Left ventricle myocardium inferior (tissue), 1 donor: Measurements from ENCODE around the gene PTPRN2. TPM values are rescaled to one million over a fixed set of nuclear protein-coding genes. Genes with fewer than 3 reads are reported as not detected.

ENCODE experiments used
- DNase-seq: peaks from one replicate; pipeline ENCODE4 v3.0.0-alpha.2; 2020
- H3K27ac ChIP-seq: fragments of 200-600 bp; replicated peaks from 2 replicates; pipeline ENCODE4 v1.8.0; 2021
- H3K27me3 ChIP-seq: fragments of 200-600 bp; 2 replicates; pipeline ENCODE4 v1.8.0; 2021; ENCODE audit warnings: low read depth
- H3K36me3 ChIP-seq: fragments of 200-600 bp; 2 replicates; pipeline ENCODE4 v1.8.0; 2021
- H3K4me1 ChIP-seq: fragments of 200-600 bp; 2 replicates; pipeline ENCODE4 v1.8.0; 2021
- H3K4me3 ChIP-seq: fragments of 200-600 bp; 2 replicates; pipeline ENCODE4 v1.8.0; 2021; ENCODE audit warnings: mild to moderate bottlenecking, moderate library complexity
- H3K9me3 ChIP-seq: fragments of 200-600 bp; replicated peaks from 2 replicates; pipeline ENCODE4 v1.8.0; 2021
- intact Hi-C: fragments of 100-400 bp; cut with micrococcal nuclease; formaldehyde crosslinking; loops from one replicate; pipeline ENCODE4 v1.11.0; 2022
- total RNA-seq: library from RNA; stranded (reverse); fragmentation: NEBNext Ultra II Directional; extraction: Animal tissue kit (Norgen Biotek cat#: 25700); gene quantifications from one replicate; pipeline ENCODE4 v1.2.1, GENCODE V29; 2021
- TF ChIP-seq, protein P1 (sequence below): fragments of 200-600 bp; IDR thresholded peaks from 2 replicates; pipeline ENCODE4 v1.8.0; 2021; ENCODE audit warnings: antibody characterized with exemption, mild to moderate bottlenecking, borderline replicate concordance
- donor health status: DM: no; HTN: yes; CAD: no; lungs with severe emphysema.

Gene PTPRN2
- total RNA-seq, 1 donor from 2014 or later, result 1.3 TPM

DNA sequence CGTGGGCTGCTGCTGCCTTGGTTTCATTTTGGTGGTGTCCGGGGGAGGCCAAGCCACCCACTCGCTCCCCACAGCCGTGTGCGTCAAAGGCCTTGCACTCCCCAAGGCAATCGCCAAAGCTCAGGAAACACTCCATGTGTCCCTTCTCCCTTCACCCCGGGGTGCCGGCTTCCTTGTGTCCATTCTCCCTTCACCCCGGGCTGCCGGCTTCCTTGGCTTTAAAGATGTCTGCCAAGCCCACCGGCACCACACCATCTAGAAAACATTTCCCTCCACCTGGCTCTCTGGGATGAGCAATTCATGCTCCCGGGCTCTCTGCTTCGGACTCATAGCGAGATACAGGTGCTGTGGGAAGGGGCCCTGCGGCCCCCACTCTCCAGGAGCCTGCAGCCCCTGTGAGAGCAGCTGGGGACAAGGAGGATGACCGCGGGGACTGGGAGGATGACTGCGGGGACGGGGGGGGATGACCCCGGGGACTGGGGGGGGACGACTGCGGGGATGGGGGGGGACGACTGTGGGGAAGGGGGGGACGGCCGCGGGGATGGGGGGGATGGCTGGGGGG is 928.7 kb downstream of the PTPRN2 start:
- DNase-seq, result no peak
- Histone ChIP-seq H3K27me3 (peaks cover 48% of the 10 kb centered on the region), H3K4me1 (no peaks in the 10 kb centered on the region), H3K36me3 (no peaks in the 10 kb centered on the region), H3K4me3 (no peak overlapping the region), H3K9me3 (no peaks in the 10 kb centered on the region), H3K27ac (no peak overlapping the region)
- intact Hi-C loops, result no loop called here
- TF ChIP-seq, protein P1, sequence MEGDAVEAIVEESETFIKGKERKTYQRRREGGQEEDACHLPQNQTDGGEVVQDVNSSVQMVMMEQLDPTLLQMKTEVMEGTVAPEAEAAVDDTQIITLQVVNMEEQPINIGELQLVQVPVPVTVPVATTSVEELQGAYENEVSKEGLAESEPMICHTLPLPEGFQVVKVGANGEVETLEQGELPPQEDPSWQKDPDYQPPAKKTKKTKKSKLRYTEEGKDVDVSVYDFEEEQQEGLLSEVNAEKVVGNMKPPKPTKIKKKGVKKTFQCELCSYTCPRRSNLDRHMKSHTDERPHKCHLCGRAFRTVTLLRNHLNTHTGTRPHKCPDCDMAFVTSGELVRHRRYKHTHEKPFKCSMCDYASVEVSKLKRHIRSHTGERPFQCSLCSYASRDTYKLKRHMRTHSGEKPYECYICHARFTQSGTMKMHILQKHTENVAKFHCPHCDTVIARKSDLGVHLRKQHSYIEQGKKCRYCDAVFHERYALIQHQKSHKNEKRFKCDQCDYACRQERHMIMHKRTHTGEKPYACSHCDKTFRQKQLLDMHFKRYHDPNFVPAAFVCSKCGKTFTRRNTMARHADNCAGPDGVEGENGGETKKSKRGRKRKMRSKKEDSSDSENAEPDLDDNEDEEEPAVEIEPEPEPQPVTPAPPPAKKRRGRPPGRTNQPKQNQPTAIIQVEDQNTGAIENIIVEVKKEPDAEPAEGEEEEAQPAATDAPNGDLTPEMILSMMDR, result no peak

DNA sequence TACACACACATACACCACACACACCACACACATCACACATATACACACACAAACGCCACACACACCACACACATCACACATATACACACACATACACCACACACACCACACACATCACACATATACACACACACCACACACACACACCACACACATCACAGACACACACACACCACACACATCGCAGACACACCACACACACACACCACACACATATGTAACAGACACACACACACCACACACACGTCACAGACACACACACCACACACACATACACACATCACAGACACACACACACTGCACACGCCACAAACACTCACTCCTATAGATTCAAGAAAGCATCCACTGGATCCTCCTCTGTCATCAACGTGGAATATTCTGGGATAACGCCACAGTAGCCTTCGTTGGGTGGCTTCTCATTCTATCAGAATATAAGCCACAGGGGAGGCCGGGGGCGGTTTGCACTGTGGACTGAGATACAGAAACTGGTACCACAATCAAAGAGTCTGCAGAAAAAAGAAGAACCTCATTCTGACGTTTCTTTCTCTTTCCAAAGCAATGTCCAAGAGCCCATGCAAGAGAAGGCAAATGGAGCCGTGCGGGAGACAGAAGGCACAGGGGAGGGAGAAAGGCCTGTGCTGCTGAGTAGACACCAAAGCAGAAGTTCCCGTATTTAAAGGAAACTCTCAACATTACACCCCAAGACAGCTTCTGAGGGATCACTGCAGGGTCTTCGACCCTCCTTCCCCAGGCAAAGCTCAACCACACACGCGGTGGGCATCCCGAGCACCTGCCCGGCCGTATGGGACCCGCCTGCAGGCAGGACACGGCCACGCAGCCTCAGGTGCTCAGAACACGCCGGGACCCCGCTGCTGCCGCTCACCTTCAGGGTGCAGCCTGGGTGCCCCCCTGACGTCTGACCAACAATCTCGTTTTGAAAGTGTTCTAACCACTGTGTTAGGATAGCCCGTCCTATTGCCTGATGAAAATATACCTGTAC is 929.6 kb downstream of the PTPRN2 start:
- no peak for DNase-seq
- intact Hi-C loops, result no loop called here

DNA sequence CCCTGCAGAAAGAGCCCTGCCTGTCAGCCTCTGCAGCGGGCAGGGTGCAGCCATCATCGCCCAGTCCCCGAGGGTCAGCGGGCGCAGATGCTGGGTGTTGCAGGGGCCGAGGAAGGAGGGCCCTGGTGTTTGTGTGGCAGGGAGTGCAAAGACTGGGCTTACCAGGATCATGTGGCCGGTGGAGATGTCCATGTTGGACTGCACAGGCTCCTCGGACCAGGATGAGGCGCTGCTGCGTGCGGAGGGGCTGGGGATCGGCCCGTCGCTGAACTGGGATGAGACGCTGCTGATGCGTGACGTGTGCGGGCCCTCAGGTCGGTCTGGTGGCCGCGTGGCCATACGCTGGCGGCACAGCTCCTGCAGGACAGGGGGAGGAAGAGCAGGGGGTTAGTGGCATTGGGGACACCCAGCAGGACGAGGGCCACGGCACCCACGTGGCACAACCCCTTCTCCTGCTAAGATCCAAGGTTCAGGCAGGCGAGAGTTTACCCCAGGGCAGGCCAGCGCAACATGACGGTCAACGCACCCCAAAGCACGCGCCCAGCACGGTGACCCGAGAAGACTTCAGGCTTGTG is 931.3 kb downstream of the PTPRN2 start:
- no peak overlapping the region for H3K27ac ChIP-seq
- H3K36me3 ChIP-seq, result no peaks in the 10 kb centered on the region
- no peaks in the 10 kb centered on the region for H3K4me1 ChIP-seq
- no peak for DNase-seq
- TF ChIP-seq, protein P1, result no peak
- no peak overlapping the region for H3K4me3 ChIP-seq
- no peaks in the 10 kb centered on the region for H3K9me3 ChIP-seq
- H3K27me3 ChIP-seq, result peaks cover 22% of the 10 kb centered on the region
- intact Hi-C loops, result no loop called here

More for the DNA sequence above, 929.6 kb downstream of the PTPRN2 start:
- Histone ChIP-seq H3K4me3 (no peak overlapping the region), H3K27ac (no peak overlapping the region), H3K36me3 (no peaks in the 10 kb centered on the region), H3K4me1 (no peaks in the 10 kb centered on the region), H3K9me3 (no peaks in the 10 kb centered on the region), H3K27me3 (peaks cover 39% of the 10 kb centered on the region)
- TF ChIP-seq, protein P1, result no peak

DNA sequence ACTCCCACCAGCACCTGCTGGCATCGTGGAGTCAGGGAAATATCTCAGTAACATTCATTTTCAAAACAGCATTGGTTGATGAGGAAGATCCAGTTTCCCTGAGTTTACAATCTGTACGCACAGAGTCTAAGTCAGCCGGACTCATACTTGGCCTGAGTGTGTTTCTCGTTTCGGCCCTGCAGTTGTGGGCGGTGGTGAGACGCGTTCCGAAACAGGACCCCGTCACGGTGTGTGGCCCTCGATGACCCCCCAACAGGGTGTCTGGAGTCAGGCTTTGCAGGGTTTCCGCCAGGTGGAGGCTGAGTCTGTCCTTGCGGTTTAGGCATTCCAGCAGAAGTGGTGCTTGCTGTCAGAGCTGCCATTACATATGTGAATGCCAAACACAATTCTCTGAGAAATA is 933.3 kb downstream of the PTPRN2 start:
- no peak overlapping the region for H3K27ac ChIP-seq
- TF ChIP-seq, protein P1, result no peak
- DNase-seq, result no peak
- H3K9me3 ChIP-seq, result peaks cover 7% of the 10 kb centered on the region
- H3K4me3 ChIP-seq, result no peak overlapping the region
- H3K4me1 ChIP-seq, result no peaks in the 10 kb centered on the region
- H3K27me3 ChIP-seq, result peaks cover 11% of the 10 kb centered on the region
- intact Hi-C loops, result no loop called here
- H3K36me3 ChIP-seq, result no peaks in the 10 kb centered on the region

DNA sequence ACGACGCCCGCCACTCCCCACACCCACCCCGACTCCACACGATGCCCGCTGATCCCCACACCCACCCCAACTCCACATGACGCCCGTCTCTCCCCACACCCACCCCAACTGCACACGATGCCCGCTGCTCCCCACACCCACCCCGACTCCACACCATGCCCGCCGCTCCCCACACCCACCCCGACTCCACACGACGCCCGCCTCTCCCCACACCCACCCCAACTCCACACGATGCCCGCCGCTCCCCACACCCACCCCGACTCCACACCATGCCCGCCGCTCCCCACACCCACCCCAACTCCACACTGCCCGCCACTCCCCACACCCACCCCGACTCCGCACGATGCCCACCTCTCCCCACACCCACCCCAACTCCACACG is 933.8 kb downstream of the PTPRN2 start:
- TF ChIP-seq, protein P1, result no peak
- peaks cover 7% of the 10 kb centered on the region for H3K9me3 ChIP-seq
- intact Hi-C loops, result no loop called here
- H3K27ac ChIP-seq, result no peak overlapping the region
- H3K27me3 ChIP-seq, result peaks cover 9% of the 10 kb centered on the region
- no peak overlapping the region for H3K4me3 ChIP-seq
- no peaks in the 10 kb centered on the region for H3K36me3 ChIP-seq
- no peaks in the 10 kb centered on the region for H3K4me1 ChIP-seq
- DNase-seq, result no peak
